GM12878 (cell line): ENCODE data around the gene ZDHHC19. TPM values are rescaled to one million over a fixed set of nuclear protein-coding genes. Genes with fewer than 3 reads are reported as not detected.

ENCODE experiments used
- CUX1 ChIP-seq: IDR thresholded peaks from 2 replicates; pipeline ENCODE4 v1.6.1; 2012; ENCODE audit warnings: improper control_type of control experiment, low read depth, low read length; ENCODE audit not compliant: insufficient replicate concordance
- EED ChIP-seq: sonication (generic); IDR thresholded peaks from 2 replicates; pipeline ENCODE4 v1.6.1; 2016; ENCODE audit warnings: antibody characterized with exemption, low read depth
- ELK1 ChIP-seq: IDR thresholded peaks from 2 replicates; pipeline ENCODE4 v1.6.1; 2012; ENCODE audit warnings: low read depth, low read length, improper control_type of control experiment
- EZH2 ChIP-seq: IDR thresholded peaks from 2 replicates; pipeline ENCODE4 v1.6.1; 2012; ENCODE audit warnings: low read depth, mild to moderate bottlenecking, control low read depth, inconsistent platforms, low read length, borderline replicate concordance; ENCODE audit not compliant: control insufficient read depth
- FOXM1 ChIP-seq: IDR thresholded peaks from 2 replicates; pipeline ENCODE4 v1.6.1; 2012; ENCODE audit warnings: low read depth, mild to moderate bottlenecking, inconsistent platforms, low read length, moderate library complexity
- HSF1 ChIP-seq: fragments of 150-350 bp; IDR thresholded peaks from 2 replicates; pipeline ENCODE4 v1.6.1; 2014; ENCODE audit warnings: mild to moderate bottlenecking, low read depth, low read length
- IKZF2 ChIP-seq, 2 experiments: fragments of 450-650 bp; IDR thresholded peaks; 2 replicates each; pipeline ENCODE4 v1.6.1; 2017; ENCODE audit warnings: mild to moderate bottlenecking in 2 of 2, moderate library complexity in 2 of 2
- MTA3 ChIP-seq: IDR thresholded peaks from 2 replicates; pipeline ENCODE4 v1.6.1; 2012; ENCODE audit warnings: low read length, inconsistent platforms, borderline replicate concordance
- REST ChIP-seq: IDR thresholded peaks from 2 replicates; pipeline ENCODE4 v1.6.1; 2012; ENCODE audit warnings: mild to moderate bottlenecking, low read depth, low read length
- WRNIP1 ChIP-seq: IDR thresholded peaks from 2 replicates; pipeline ENCODE4 v1.6.1; 2011; ENCODE audit warnings: low read depth, low read length, improper control_type of control experiment, borderline replicate concordance
- YY1 ChIP-seq: IDR thresholded peaks from 2 replicates; pipeline ENCODE4 v1.6.1; 2011; ENCODE audit warnings: low read depth, mild to moderate bottlenecking, low read length
- polyA plus RNA-seq, 11 experiments: library from polyadenylated mRNA; depleted of rRNA in 4 of 11; unstranded in 6 of 11; stranded (reverse) in 5 of 11; fragments of >200 nt; fragmentation: Nextera tagmentation in 4 of 11; fragmentation: Illumina TruSeq in 1 of 11; extraction: Ambion mirVana in 4 of 11; extraction: Trizol in 1 of 11; gene quantifications; 1 replicate in 1 of 11; 2 replicates in 10 of 11; pipeline versions ENCODE4 v1.2.1 to v1.2.3, GENCODE V29; 2011 to 2016; ENCODE audit warnings: inconsistent platforms in 2 of 11, missing spikeins in 2 of 11, low read depth in 1 of 11
- total RNA-seq, 4 experiments: library from RNA; depleted of rRNA in 3 of 4; stranded (reverse); fragments of >200 nt in 3 of 4; fragmentation: Illumina TruSeq in 1 of 4; extraction: Trizol in 1 of 4; gene quantifications; 2 replicates each; pipeline versions ENCODE4 v1.2.1 to v1.2.3, GENCODE V29; 2013 to 2021
- TF ChIP-seq, protein P1 (sequence below): fragments of 450-650 bp; IDR thresholded peaks from 2 replicates; pipeline ENCODE4 v1.6.1; 2018; ENCODE audit warnings: mild to moderate bottlenecking, low read depth, moderate library complexity; ENCODE audit not compliant: partially characterized antibody
- TF ChIP-seq, protein P2 (sequence below): IDR thresholded peaks from 2 replicates; pipeline ENCODE4 v1.6.1; 2011; ENCODE audit warnings: low read depth, low read length, improper control_type of control experiment, borderline replicate concordance

The ZDHHC19 gene
- total and polyA plus RNA-seq, 10 of the 15 experiments (the other 5 are each of a cell fraction or from before 2014, with no cell fraction given), result 0.26 TPM; not detected in 9

- TF ChIP-seq ELK1 (no peak; the same call in 1 of the 2 replicates), CUX1 (no peak), FOXM1 (no peak), YY1 (no peak; the same call in 1 of the 2 replicates), IKZF2 (IDR thresholded peaks at IDR 0.05) (peak; percentile 98), REST (no peak), WRNIP1 (no peak), EED (peak; percentile 50; the same call in 1 of the 2 replicates), MTA3 (peak; percentile 5; the same call in 1 of the 2 replicates), EZH2 (no peak), HSF1 (no peak)
- TF ChIP-seq, protein P1, sequence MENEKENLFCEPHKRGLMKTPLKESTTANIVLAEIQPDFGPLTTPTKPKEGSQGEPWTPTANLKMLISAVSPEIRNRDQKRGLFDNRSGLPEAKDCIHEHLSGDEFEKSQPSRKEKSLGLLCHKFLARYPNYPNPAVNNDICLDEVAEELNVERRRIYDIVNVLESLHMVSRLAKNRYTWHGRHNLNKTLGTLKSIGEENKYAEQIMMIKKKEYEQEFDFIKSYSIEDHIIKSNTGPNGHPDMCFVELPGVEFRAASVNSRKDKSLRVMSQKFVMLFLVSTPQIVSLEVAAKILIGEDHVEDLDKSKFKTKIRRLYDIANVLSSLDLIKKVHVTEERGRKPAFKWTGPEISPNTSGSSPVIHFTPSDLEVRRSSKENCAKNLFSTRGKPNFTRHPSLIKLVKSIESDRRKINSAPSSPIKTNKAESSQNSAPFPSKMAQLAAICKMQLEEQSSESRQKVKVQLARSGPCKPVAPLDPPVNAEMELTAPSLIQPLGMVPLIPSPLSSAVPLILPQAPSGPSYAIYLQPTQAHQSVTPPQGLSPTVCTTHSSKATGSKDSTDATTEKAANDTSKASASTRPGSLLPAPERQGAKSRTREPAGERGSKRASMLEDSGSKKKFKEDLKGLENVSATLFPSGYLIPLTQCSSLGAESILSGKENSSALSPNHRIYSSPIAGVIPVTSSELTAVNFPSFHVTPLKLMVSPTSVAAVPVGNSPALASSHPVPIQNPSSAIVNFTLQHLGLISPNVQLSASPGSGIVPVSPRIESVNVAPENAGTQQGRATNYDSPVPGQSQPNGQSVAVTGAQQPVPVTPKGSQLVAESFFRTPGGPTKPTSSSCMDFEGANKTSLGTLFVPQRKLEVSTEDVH, result peak; percentile 51
- TF ChIP-seq, protein P2, sequence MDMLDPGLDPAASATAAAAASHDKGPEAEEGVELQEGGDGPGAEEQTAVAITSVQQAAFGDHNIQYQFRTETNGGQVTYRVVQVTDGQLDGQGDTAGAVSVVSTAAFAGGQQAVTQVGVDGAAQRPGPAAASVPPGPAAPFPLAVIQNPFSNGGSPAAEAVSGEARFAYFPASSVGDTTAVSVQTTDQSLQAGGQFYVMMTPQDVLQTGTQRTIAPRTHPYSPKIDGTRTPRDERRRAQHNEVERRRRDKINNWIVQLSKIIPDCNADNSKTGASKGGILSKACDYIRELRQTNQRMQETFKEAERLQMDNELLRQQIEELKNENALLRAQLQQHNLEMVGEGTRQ, result no peak
Measured at GRCh38 chr3:196192524-196193051, 18.6 kb downstream of the ZDHHC19 start (continued).
